Measurements from ENCODE around the gene ZNF438. TPM values are rescaled to one million over a fixed set of nuclear protein-coding genes. Genes with fewer than 3 reads are reported as not detected.

The ZNF438 gene
- total RNA-seq, 1 experiment from 2014 or later, result 4.3 TPM

DNA sequence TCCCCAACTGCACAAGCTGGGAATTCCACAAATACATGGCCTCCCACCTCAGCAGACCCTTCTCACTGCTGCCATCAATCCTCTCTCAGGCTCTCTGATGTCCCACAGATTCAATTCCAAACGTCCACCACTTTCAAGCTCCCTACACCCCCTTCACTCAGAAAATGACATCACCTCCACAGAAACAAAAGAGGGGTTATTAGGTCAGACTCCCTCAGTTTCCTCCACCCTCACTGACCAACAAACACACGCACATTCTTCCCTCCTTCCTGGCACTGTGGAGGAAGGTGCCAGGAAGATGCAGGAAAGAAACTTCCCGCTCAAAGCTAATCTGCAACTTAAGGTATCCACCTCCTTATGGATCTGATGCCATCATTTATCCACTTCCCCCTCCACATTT lies 18.3 kb downstream of the ZNF438 start:
- H3K4me3 Mint-ChIP-seq (ENCODE audit: low read depth, unreplicated experiment), result no peak overlapping the region
- H3K9me3 Mint-ChIP-seq (ENCODE audit: low read depth, unreplicated experiment), result no peaks in the 10 kb centered on the region
- no peaks in the 10 kb centered on the region for H3K27me3 Mint-ChIP-seq (ENCODE audit: unreplicated experiment)
- DNase-seq, result no peak
- TF ChIP-seq, protein P1, sequence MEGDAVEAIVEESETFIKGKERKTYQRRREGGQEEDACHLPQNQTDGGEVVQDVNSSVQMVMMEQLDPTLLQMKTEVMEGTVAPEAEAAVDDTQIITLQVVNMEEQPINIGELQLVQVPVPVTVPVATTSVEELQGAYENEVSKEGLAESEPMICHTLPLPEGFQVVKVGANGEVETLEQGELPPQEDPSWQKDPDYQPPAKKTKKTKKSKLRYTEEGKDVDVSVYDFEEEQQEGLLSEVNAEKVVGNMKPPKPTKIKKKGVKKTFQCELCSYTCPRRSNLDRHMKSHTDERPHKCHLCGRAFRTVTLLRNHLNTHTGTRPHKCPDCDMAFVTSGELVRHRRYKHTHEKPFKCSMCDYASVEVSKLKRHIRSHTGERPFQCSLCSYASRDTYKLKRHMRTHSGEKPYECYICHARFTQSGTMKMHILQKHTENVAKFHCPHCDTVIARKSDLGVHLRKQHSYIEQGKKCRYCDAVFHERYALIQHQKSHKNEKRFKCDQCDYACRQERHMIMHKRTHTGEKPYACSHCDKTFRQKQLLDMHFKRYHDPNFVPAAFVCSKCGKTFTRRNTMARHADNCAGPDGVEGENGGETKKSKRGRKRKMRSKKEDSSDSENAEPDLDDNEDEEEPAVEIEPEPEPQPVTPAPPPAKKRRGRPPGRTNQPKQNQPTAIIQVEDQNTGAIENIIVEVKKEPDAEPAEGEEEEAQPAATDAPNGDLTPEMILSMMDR (IDR thresholded peaks at IDR 0.05; ENCODE audit: unreplicated experiment), result no peak
- no TSS peak for BruUV-seq (replicated peaks)
- H3K4me1 Mint-ChIP-seq (ENCODE audit: low read depth, unreplicated experiment), result peaks cover 33% of the 10 kb centered on the region
- H3K27ac Mint-ChIP-seq (ENCODE audit: unreplicated experiment), result no peak overlapping the region
- CTCF ChIA-PET, result no interaction called here
- H3K36me3 Mint-ChIP-seq (ENCODE audit: insufficient read depth, unreplicated experiment), result no peaks in the 10 kb centered on the region
- intact Hi-C loops (cut with micrococcal nuclease; ENCODE audit: unreplicated experiment), result no loop called here

DNA sequence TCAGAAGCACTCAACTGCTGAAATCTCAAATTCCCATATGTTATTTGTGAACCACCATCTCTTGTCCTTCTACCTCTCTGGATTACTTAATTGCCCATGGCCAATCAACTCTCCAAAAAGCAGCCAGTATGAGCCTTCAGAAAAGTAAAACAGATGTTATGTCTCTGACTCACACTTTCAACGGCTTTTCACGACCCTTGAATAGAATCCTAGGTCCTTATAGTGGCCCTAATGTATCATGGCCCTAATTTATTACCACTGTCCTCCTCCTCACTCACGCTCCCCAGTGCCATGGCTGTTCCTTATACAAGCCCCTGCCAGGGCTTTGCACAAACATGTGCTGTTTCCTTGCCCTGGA lies 20.0 kb downstream of the ZNF438 start:
- TF ChIP-seq, protein P1 (IDR thresholded peaks at IDR 0.05; ENCODE audit: unreplicated experiment), result no peak
- Mint-ChIP-seq H3K4me1 (ENCODE audit: low read depth, unreplicated experiment) (peaks cover 26% of the 10 kb centered on the region), H3K27ac (ENCODE audit: unreplicated experiment) (no peak overlapping the region), H3K4me3 (ENCODE audit: low read depth, unreplicated experiment) (no peak overlapping the region), H3K36me3 (ENCODE audit: insufficient read depth, unreplicated experiment) (no peaks in the 10 kb centered on the region), H3K9me3 (ENCODE audit: low read depth, unreplicated experiment) (no peaks in the 10 kb centered on the region), H3K27me3 (ENCODE audit: unreplicated experiment) (no peaks in the 10 kb centered on the region)
- DNase-seq, result no peak
- CTCF ChIA-PET, result interaction anchor here (0.7 to 0.8 kb wide), 2 partner anchors 63 to 200 kb away, joined by 3 read pairs; no protein-coding TSS in a partner anchor
- BruUV-seq (replicated peaks), result no TSS peak
- intact Hi-C loops (cut with micrococcal nuclease; ENCODE audit: unreplicated experiment), result no loop called here

DNA sequence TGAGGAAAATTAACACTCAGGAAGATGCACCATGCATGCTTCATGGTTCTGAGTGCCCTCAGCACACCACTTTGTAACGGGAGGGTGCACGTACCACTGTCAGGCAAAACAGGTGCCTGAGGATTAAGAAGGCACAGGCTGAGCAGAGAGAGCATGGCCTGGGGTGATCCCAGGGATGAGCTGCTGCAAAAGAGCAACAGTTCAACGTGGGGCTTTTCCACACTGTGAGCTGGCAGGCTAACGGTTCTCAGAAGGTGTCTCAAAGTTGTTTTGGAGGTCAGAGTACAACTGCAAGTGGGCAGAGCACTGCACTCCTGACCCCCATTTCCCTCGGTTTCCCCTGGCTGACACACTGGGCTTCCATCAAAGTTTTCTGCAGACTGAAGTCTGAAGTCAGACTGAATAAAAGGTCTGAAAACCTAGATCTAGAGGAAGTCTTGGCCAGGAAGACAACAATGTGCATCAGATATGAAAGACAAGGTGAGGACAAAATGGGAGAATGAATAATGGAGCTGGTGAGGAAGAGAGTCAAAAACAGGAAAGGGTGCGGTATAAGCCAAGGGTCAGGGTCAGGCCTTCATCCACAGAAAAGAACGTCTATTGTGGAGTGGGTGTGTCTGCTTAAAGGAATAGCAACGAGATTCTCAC lies 20.5 kb downstream of the ZNF438 start:
- Mint-ChIP-seq H3K27me3 (ENCODE audit: unreplicated experiment) (no peaks in the 10 kb centered on the region), H3K27ac (ENCODE audit: unreplicated experiment) (no peak overlapping the region), H3K36me3 (ENCODE audit: insufficient read depth, unreplicated experiment) (no peaks in the 10 kb centered on the region), H3K4me3 (ENCODE audit: low read depth, unreplicated experiment) (no peak overlapping the region), H3K9me3 (ENCODE audit: low read depth, unreplicated experiment) (no peaks in the 10 kb centered on the region), H3K4me1 (ENCODE audit: low read depth, unreplicated experiment) (peaks cover 26% of the 10 kb centered on the region)
- DNase-seq, result no peak
- CTCF ChIA-PET, result interaction anchor here (0.8 kb wide), 1 partner anchor 200 kb away, joined by 3 read pairs; no protein-coding TSS in a partner anchor
- TF ChIP-seq, protein P1 (IDR thresholded peaks at IDR 0.05; ENCODE audit: unreplicated experiment), result no peak
- BruUV-seq (replicated peaks), result no TSS peak
- intact Hi-C loops (cut with micrococcal nuclease; ENCODE audit: unreplicated experiment), result no loop called here

DNA sequence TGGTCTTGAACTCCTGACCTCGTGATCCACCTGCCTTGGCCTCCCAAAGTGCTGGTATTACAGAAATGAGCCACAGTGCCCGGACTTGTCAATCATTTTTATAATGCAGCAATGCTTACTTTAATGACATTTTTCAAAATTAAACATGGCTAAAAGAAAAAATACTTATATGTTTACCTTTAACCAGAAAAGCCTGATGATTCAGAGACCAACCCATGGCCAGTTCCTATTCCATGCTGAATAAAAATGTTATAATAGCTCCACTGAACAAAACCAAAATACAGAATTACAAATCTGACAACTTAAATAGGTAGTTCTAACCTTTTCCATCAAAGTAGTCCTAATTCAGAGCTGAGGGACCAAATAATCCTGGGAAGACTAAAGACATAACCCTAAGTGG lies 21.6 kb downstream of the ZNF438 start:
- intact Hi-C loops (cut with micrococcal nuclease; ENCODE audit: unreplicated experiment), result no loop called here
- Mint-ChIP-seq H3K27ac (ENCODE audit: unreplicated experiment) (no peak overlapping the region), H3K4me3 (ENCODE audit: low read depth, unreplicated experiment) (no peak overlapping the region), H3K9me3 (ENCODE audit: low read depth, unreplicated experiment) (no peaks in the 10 kb centered on the region), H3K4me1 (ENCODE audit: low read depth, unreplicated experiment) (peaks cover 31% of the 10 kb centered on the region), H3K36me3 (ENCODE audit: insufficient read depth, unreplicated experiment) (no peaks in the 10 kb centered on the region), H3K27me3 (ENCODE audit: unreplicated experiment) (no peaks in the 10 kb centered on the region)
- CTCF ChIA-PET, result interaction anchor here (1.0 kb wide), 1 partner anchor 10 kb away, joined by 3 read pairs; no protein-coding TSS in a partner anchor
- BruUV-seq (replicated peaks), result no TSS peak
- TF ChIP-seq, protein P1 (IDR thresholded peaks at IDR 0.05; ENCODE audit: unreplicated experiment), result no peak
- DNase-seq, result no peak
